Spleen (tissue), 11 donors: ENCODE measurements around the gene NRDE2. TPM values are rescaled to one million over a fixed set of nuclear protein-coding genes. Genes with fewer than 3 reads are reported as not detected.

Source experiments
- DNase-seq: peaks from one replicate; pipeline ENCODE4 v3.0.0-alpha.2; 2020
- H3K27ac ChIP-seq, 8 donors: fragments of 200-600 bp; sonication (generic) in 7 of 8; 1 replicate in 4 of 8; 2 replicates in 4 of 8; pipeline versions ENCODE4 v1.5.0 to v1.8.0; 2016 to 2021; ENCODE audit warnings: inconsistent platforms in 4 of 8, mild to moderate bottlenecking in 4 of 8, moderate library complexity in 1 of 8
- H3K27me3 ChIP-seq, 7 donors: fragments of 200-600 bp; sonication (generic) in 6 of 7; replicated peaks in 1 of 7; 1 replicate in 4 of 7; 2 replicates in 3 of 7; pipeline versions ENCODE4 v1.5.0 to v1.8.0; 2016 to 2021; ENCODE audit warnings: inconsistent platforms in 3 of 7, mild to moderate bottlenecking in 1 of 7
- H3K36me3 ChIP-seq, 6 donors: fragments of 200-600 bp; sonication (generic) in 5 of 6; 1 replicate in 4 of 6; 2 replicates in 2 of 6; pipeline versions ENCODE4 v1.5.0 to v1.8.0; 2016 to 2021; ENCODE audit warnings: inconsistent platforms in 2 of 6
- H3K4me1 ChIP-seq, 6 donors: fragments of 200-600 bp; sonication (generic) in 5 of 6; 1 replicate in 3 of 6; 2 replicates in 3 of 6; pipeline versions ENCODE4 v1.5.0 to v1.8.0; 2016 to 2021; ENCODE audit warnings: inconsistent platforms in 3 of 6
- H3K4me3 ChIP-seq, 8 donors: fragments of 200-600 bp; sonication (generic) in 7 of 8; 1 replicate in 4 of 8; 2 replicates in 4 of 8; pipeline versions ENCODE4 v1.5.0 to v1.8.0; 2016 to 2021; ENCODE audit warnings: inconsistent platforms in 4 of 8, mild to moderate bottlenecking in 4 of 8, moderate library complexity in 2 of 8
- H3K9me3 ChIP-seq, 8 donors: fragments of 200-600 bp; sonication (generic) in 7 of 8; 1 replicate in 4 of 8; 2 replicates in 4 of 8; pipeline versions ENCODE4 v1.5.0 to v1.8.0; 2016 to 2021; ENCODE audit warnings: inconsistent platforms in 4 of 8
- CTCF ChIP-seq, 11 experiments: fragments of 200-600 bp in 7 of 11; fragments of 450-650 bp in 4 of 11; sonication (generic) in 4 of 11; IDR thresholded peaks in 8 of 11; conservative IDR thresholded peaks in 3 of 11; 1 replicate in 7 of 11; 2 replicates in 4 of 11; pipeline versions ENCODE4 v1.4.0 to v1.8.0; 2016 to 2021; ENCODE audit warnings: antibody characterized with exemption in 11 of 11, inconsistent platforms in 4 of 11, mild to moderate bottlenecking in 1 of 11
- POLR2A ChIP-seq, 3 donors: fragments of 450-650 bp; IDR thresholded peaks; one replicate each; pipeline ENCODE4 v1.5.1; 2017; ENCODE audit warnings: antibody characterized with exemption in 3 of 3, mild to moderate bottlenecking in 1 of 3
- POLR2AphosphoS5 ChIP-seq, 3 donors: sonication (generic); formaldehyde crosslinking; IDR thresholded peaks; one replicate each; pipeline ENCODE4 v1.5.1; 2017; ENCODE audit warnings: antibody characterized with exemption in 3 of 3
- WGBS, 5 donors: extraction: QIAGEN DNeasy Blood & Tissue Kit in 3 of 5; methylation state at CpG; one replicate each; pipeline versions ENCODE4 v1.1.5 to v1.1.7; 2013 to 2018; 5-methylcytosine and 5-hydroxymethylcytosine counted together
- intact Hi-C: fragments of 100-400 bp; cut with DNase I; formaldehyde crosslinking; loops from one replicate; pipeline ENCODE4 v1.15.0; 2023; ENCODE audit warnings: low total_unique reads
- polyA plus RNA-seq, 3 donors: library from polyadenylated mRNA; stranded (reverse); fragments of 200-250 nt; gene quantifications; one replicate each; pipeline ENCODE4 v1.2.1, GENCODE V29; 2013
- total RNA-seq, 7 donors: library from RNA; depleted of rRNA in 3 of 7; stranded (reverse); fragments of >200 nt in 3 of 7; fragmentation: NEBNext Ultra II Directional in 4 of 7; extraction: Animal tissue kit (Norgen Biotek cat#: 25700) in 4 of 7; gene quantifications; one replicate each; pipeline versions ENCODE4 v1.1.0 to v1.2.1, GENCODE V29; 2016 to 2021
- donor health status: healthy with polysubstance abuse.
- donor health status: DM: no; HTN: no; CAD: no; lungs with moderate emphysema.
- donor health status: DM: no; HTN: no; CAD: no.
- donor health status: Bipolar disorder and iron deficiency.
- donor health status: healthy.
- donor health status: DM: no; HTN: no; CAD: no.
- donor health status: DM: yes; HTN: yes; CAD: no.

The NRDE2 gene
- total and polyA plus RNA-seq, 10 donors: 6.3 to 28.9 (median 17.0) TPM

GRCh38 chr14:90301668-90302090 lies 30.1 kb downstream of the NRDE2 start:
- Histone ChIP-seq H3K27ac (peak overlapping the region in 4 of 8 donors; percentile 0 to 78 (median 55)), H3K36me3 (peaks cover 0 to 86% (median 38%) of the 10 kb centered on the region in 6 donors), H3K4me1 (peaks cover 0 to 51% (median 18%) of the 10 kb centered on the region in 6 donors), H3K9me3 (no peaks in the 10 kb centered on the region), H3K27me3 (no peaks in the 10 kb centered on the region), H3K4me3 (no peak overlapping the region)
- no peak for DNase-seq
- 69 to 72% (median 72%) methylated on average over 5 of the region's 5 CpGs for WGBS, 5 donors
- intact Hi-C loops: loop anchor here (5.0 kb wide), 1 partner anchor 396 kb away; no protein-coding TSS in a partner anchor
- TF ChIP-seq POLR2AphosphoS5 (IDR thresholded peaks at IDR 0.05): no peak
- TF ChIP-seq CTCF (IDR thresholded peaks at IDR 0.05 in 8 of 11, conservative IDR thresholded peaks at IDR 0.05 in 3 of 11): peak in 9 of 11 experiments; percentile 19 to 54 (median 40)
- no peak for TF ChIP-seq POLR2A (IDR thresholded peaks at IDR 0.05)

GRCh38 chr14:90301122-90301521 lies 30.6 kb downstream of the NRDE2 start:
- Histone ChIP-seq H3K36me3 (peaks cover 0 to 86% (median 41%) of the 10 kb centered on the region in 6 donors), H3K27ac (peak overlapping the region in 7 of 8 donors; percentile 5 to 78 (median 65))
- intact Hi-C loops: loop anchor here (5.0 kb wide), 1 partner anchor 396 kb away; no protein-coding TSS in a partner anchor

GRCh38 chr14:90300611-90301047 lies 31.1 kb downstream of the NRDE2 start:
- DNase-seq: no peak
- Histone ChIP-seq H3K36me3 (peaks cover 0 to 84% (median 41%) of the 10 kb centered on the region in 6 donors), H3K27ac (peak overlapping the region in 6 of 8 donors; percentile 48 to 78 (median 66)), H3K4me3 (no peak overlapping the region), H3K4me1 (peaks cover 0 to 60% (median 18%) of the 10 kb centered on the region in 6 donors), H3K9me3 (no peaks in the 10 kb centered on the region), H3K27me3 (no peaks in the 10 kb centered on the region)
- TF ChIP-seq POLR2AphosphoS5 (IDR thresholded peaks at IDR 0.05) (no peak), CTCF (IDR thresholded peaks at IDR 0.05 in 8 of 11, conservative IDR thresholded peaks at IDR 0.05 in 3 of 11) (no peak), POLR2A (IDR thresholded peaks at IDR 0.05) (no peak)
- intact Hi-C loops: loop anchor here (5.0 kb wide), 1 partner anchor 397 kb away; no protein-coding TSS in a partner anchor
- 49 to 82% (median 70%) methylated on average over 2 of the region's 2 CpGs for WGBS, 5 donors

More at GRCh38 chr14:90301122-90301521, 30.6 kb downstream of the NRDE2 start:
- no peak for TF ChIP-seq CTCF (IDR thresholded peaks at IDR 0.05 in 8 of 11, conservative IDR thresholded peaks at IDR 0.05 in 3 of 11)
- no peak for TF ChIP-seq POLR2A (IDR thresholded peaks at IDR 0.05)
- Histone ChIP-seq H3K4me1 (peaks cover 0 to 55% (median 18%) of the 10 kb centered on the region in 6 donors), H3K4me3 (no peak overlapping the region), H3K27me3 (no peaks in the 10 kb centered on the region), H3K9me3 (no peaks in the 10 kb centered on the region)
- no peak for DNase-seq
- WGBS, 5 donors: 65 to 85% (median 69%) methylated on average over 6 of the region's 6 CpGs

- WGBS, 5 donors: 41 to 70% (median 54%) methylated on average over 7 of the region's 7 CpGs
- TF ChIP-seq POLR2AphosphoS5 (IDR thresholded peaks at IDR 0.05) (no peak), POLR2A (IDR thresholded peaks at IDR 0.05) (no peak), CTCF (IDR thresholded peaks at IDR 0.05 in 8 of 11, conservative IDR thresholded peaks at IDR 0.05 in 3 of 11) (no peak)
- intact Hi-C loops: no loop called here
- Histone ChIP-seq H3K4me3 (no peak overlapping the region), H3K9me3 (no peaks in the 10 kb centered on the region), H3K36me3 (peaks cover 0 to 83% (median 44%) of the 10 kb centered on the region in 6 donors), H3K27me3 (no peaks in the 10 kb centered on the region), H3K27ac (peak overlapping the region in 6 of 8 donors; percentile 39 to 78 (median 61)), H3K4me1 (peaks cover 0 to 71% (median 18%) of the 10 kb centered on the region in 6 donors)
- peak; percentile 81 for DNase-seq
These were observed 32.3 kb downstream of the NRDE2 start for GRCh38 chr14:90299408-90299807.
